GM23338 (cell line): ENCODE results near the gene SFT2D1. TPM values are rescaled to one million over a fixed set of nuclear protein-coding genes. Genes with fewer than 3 reads are reported as not detected.

Experiments
- CREB1 ChIP-seq: fragments of 250-450 bp; sonication (Bioruptor Pico); IDR thresholded peaks from 2 replicates; pipeline ENCODE4 v1.5.0; 2020; ENCODE audit warnings: low read depth, mild to moderate bottlenecking, moderate library complexity
- ETS1 ChIP-seq: IDR thresholded peaks from 2 replicates; pipeline ENCODE4 v1.6.1; 2016; ENCODE audit warnings: antibody characterized with exemption
- EZH2phosphoT487 ChIP-seq: fragments of 200-600 bp; sonication (generic); IDR thresholded peaks from one replicate; pipeline ENCODE4 v1.8.1; 2018; ENCODE audit warnings: antibody characterized with exemption; ENCODE audit not compliant: unreplicated experiment
- JUNB ChIP-seq: IDR thresholded peaks from one replicate; pipeline ENCODE4 v1.6.1; 2016; ENCODE audit warnings: antibody characterized with exemption; ENCODE audit not compliant: unreplicated experiment
- NANOG ChIP-seq: IDR thresholded peaks from 2 replicates; pipeline ENCODE4 v1.6.1; 2016; ENCODE audit warnings: antibody characterized with exemption, borderline replicate concordance
- STAT1 ChIP-seq: IDR thresholded peaks from one replicate; pipeline ENCODE4 v1.6.1; 2016; ENCODE audit warnings: antibody characterized with exemption; ENCODE audit not compliant: unreplicated experiment
- ZNF114 ChIP-seq: fragments of 250-450 bp; sonication (Bioruptor Pico); IDR thresholded peaks from 2 replicates; pipeline ENCODE4 v1.5.0; 2020; ENCODE audit warnings: mild to moderate bottlenecking, moderate library complexity
- ZNF462 ChIP-seq: fragments of 250-450 bp; sonication (Bioruptor Pico); IDR thresholded peaks from 2 replicates; pipeline ENCODE4 v1.5.0; 2020; ENCODE audit warnings: mild to moderate bottlenecking, moderate library complexity
- polyA plus RNA-seq: library from polyadenylated mRNA; unstranded; fragments of >200 nt; fragmentation: Nextera tagmentation; extraction: Ambion mirVana; gene quantifications from 2 replicates; pipeline ENCODE4 v1.2.1, GENCODE V29; 2016
- total RNA-seq: library from RNA; depleted of rRNA; stranded (reverse); fragments of >200 nt; shearing (Covaris generic); gene quantifications from 2 replicates; pipeline ENCODE4 v1.2.3, GENCODE V29; 2014

The SFT2D1 gene
- total and polyA plus RNA-seq, 2 experiments from 2014 or later = 74.7 to 120 TPM

DNA sequence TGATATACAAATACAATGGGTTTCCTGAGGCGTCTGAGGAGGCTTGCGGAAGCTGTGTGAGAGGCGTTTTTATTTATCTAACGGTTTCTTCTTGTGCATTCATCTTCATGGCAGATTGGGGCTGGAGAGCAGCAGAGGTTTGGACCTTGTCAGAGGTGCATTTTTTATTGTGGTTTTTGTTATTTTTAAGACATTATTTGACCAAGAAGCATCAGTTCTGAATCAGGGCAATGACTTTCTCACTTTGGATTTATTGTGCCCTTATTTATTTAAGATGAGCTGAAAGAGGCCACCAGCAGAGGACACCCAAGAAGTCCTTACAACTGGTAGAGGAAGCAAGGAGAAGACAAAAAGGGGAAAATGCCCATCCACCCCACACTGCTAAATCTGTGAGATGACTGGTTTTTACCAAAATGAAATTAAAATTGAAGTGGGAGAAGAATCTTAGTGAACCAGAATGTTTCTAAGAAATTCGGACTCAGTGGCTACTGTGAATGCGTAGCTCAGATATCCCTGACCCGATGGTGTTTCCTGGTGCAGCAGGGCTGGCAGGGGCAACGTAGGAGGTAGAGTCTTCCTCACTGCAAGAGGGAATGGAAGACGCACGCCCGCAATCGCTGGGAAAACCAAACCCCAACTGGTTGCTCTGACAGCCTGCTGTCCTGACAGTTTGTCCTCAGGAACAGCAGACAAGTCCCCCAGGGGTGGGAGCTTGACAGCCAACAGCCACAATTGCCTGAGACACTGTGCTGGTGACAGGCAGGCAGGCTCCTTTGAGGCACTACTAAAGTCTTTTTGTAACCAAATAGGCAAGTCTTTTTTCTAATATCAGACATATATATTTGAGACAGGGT lies 48.4 kb downstream of the SFT2D1 start (continued):
- TF ChIP-seq ZNF462 (CRISPR knock-in tag) (no peak), NANOG (no peak), ETS1 (no peak), JUNB (no peak), EZH2phosphoT487 (no peak), ZNF114 (CRISPR knock-in tag) (no peak), CREB1 (CRISPR knock-in tag) (no peak), STAT1 (no peak)
